WERI-Rb-1 (cell line): ENCODE data around the gene CASQ2.

Source experiments
- DNase-seq: peaks from one replicate; pipeline ENCODE4 v3.0.0-alpha.2; 2020
- H3K27ac ChIP-seq: fragments of 250-450 bp; sonication (Bioruptor Pico); 2 replicates; pipeline ENCODE4 v1.5.1; 2020; ENCODE audit warnings: mild to moderate bottlenecking, moderate library complexity
- H3K27me3 ChIP-seq: fragments of 250-450 bp; sonication (Bioruptor Pico); 2 replicates; pipeline ENCODE4 v1.5.1; 2021; ENCODE audit warnings: mild to moderate bottlenecking, low read depth, moderate library complexity; ENCODE audit not compliant: insufficient read depth, severe bottlenecking
- H3K36me3 ChIP-seq: fragments of 250-450 bp; sonication (Bioruptor Pico); 2 replicates; pipeline ENCODE4 v1.5.1; 2020; ENCODE audit warnings: mild to moderate bottlenecking, moderate library complexity
- H3K4me3 ChIP-seq: 2 replicates; pipeline ENCODE4 v1.5.1; 2011; ENCODE audit warnings: low read depth, mild to moderate bottlenecking, control low read depth, low read length
- H3K9me3 ChIP-seq: fragments of 250-450 bp; sonication (Bioruptor Pico); 2 replicates; pipeline ENCODE4 v1.5.1; 2021; ENCODE audit warnings: mild to moderate bottlenecking, moderate library complexity; ENCODE audit not compliant: severe bottlenecking
- CTCF ChIP-seq: IDR thresholded peaks from 2 replicates; pipeline ENCODE4 v1.5.1; 2011; ENCODE audit warnings: low read depth, mild to moderate bottlenecking, control low read depth, inconsistent platforms, low read length

CASQ2 gene

GRCh38 chr1:115717541-115717940, 51.0 kb downstream of the CASQ2 start:
- DNase-seq: peak; percentile 56
- TF ChIP-seq CTCF: peak; percentile 47
- no peak overlapping the region for H3K27ac ChIP-seq
- H3K36me3 ChIP-seq: no peaks in the 10 kb centered on the region
- H3K9me3 ChIP-seq: no peaks in the 10 kb centered on the region
- H3K4me3 ChIP-seq: no peak overlapping the region
- H3K27me3 ChIP-seq: no peaks in the 10 kb centered on the region

- no peaks in the 10 kb centered on the region for H3K27me3 ChIP-seq
- no peak overlapping the region for H3K27ac ChIP-seq
- TF ChIP-seq CTCF: no peak
- no peaks in the 10 kb centered on the region for H3K9me3 ChIP-seq
- DNase-seq: no peak
- H3K36me3 ChIP-seq: no peaks in the 10 kb centered on the region
- H3K4me3 ChIP-seq: no peak overlapping the region
Measured at GRCh38 chr1:115714572-115715141, 53.9 kb downstream of the CASQ2 start.

GRCh38 chr1:115713906-115714305, 54.6 kb downstream of the CASQ2 start:
- TF ChIP-seq CTCF: no peak
- Histone ChIP-seq H3K9me3 (no peaks in the 10 kb centered on the region), H3K36me3 (no peaks in the 10 kb centered on the region), H3K4me3 (no peak overlapping the region), H3K27ac (no peak overlapping the region), H3K27me3 (no peaks in the 10 kb centered on the region)
- no peak for DNase-seq

GRCh38 chr1:115712911-115713609, 55.5 kb downstream of the CASQ2 start:
- H3K36me3 ChIP-seq: no peaks in the 10 kb centered on the region
- H3K4me3 ChIP-seq: no peak overlapping the region
- TF ChIP-seq CTCF: 0 out of 2 replicates have a peak, but pooled peaks have one; percentile 15
- no peaks in the 10 kb centered on the region for H3K9me3 ChIP-seq
- no peaks in the 10 kb centered on the region for H3K27me3 ChIP-seq
- H3K27ac ChIP-seq: no peak overlapping the region
- no peak for DNase-seq

- no peaks in the 10 kb centered on the region for H3K36me3 ChIP-seq
- H3K4me3 ChIP-seq: no peak overlapping the region
- TF ChIP-seq CTCF: no peak
- DNase-seq: no peak
- H3K27ac ChIP-seq: no peak overlapping the region
- H3K27me3 ChIP-seq: no peaks in the 10 kb centered on the region
- no peaks in the 10 kb centered on the region for H3K9me3 ChIP-seq
Measured at GRCh38 chr1:115710859-115711624, 57.5 kb downstream of the CASQ2 start.
